Measurements from ENCODE around the gene FFAR2.
"Not testable (repeated sequence)": the region's sequence is repeated elsewhere in the genome, so short reads cannot be mapped to it uniquely, and the experiment has no call there.

FFAR2 gene

GRCh38 chr19:35457173-35457572 lies 9.1 kb downstream of the FFAR2 start:
- no peak for DNase-seq (ENCODE audit: low read depth, low spot score)
- H3K27ac ChIP-seq = no peak overlapping the region
- H3K9me3 ChIP-seq (ENCODE audit: low read depth, low read length) = no peaks in the 10 kb centered on the region
- TF ChIP-seq POLR2AphosphoS5 (IDR thresholded peaks at IDR 0.05; ENCODE audit: borderline replicate concordance, low read depth, low read length) (no peak), FOXP2 (optimal IDR thresholded peaks at IDR 0.05; ENCODE audit: control extremely low read depth, extremely low read length, insufficient read depth) (no peak), EZH2 (IDR thresholded peaks at IDR 0.05) (no peak)
- H3K9ac ChIP-seq (ENCODE audit: insufficient read length) = no peak overlapping the region
- no peaks in the 10 kb centered on the region for H3K36me3 ChIP-seq (ENCODE audit: insufficient read depth, low read length)
- no peak overlapping the region for H3K4me3 ChIP-seq

GRCh38 chr19:35458192-35458591 lies 10.1 kb downstream of the FFAR2 start:
- no peak for TF ChIP-seq POLR2AphosphoS5 (IDR thresholded peaks at IDR 0.05; ENCODE audit: borderline replicate concordance, low read depth, low read length)
- no peak for TF ChIP-seq FOXP2 (optimal IDR thresholded peaks at IDR 0.05; ENCODE audit: control extremely low read depth, extremely low read length, insufficient read depth)
- no peak for TF ChIP-seq EZH2 (IDR thresholded peaks at IDR 0.05)
- Histone ChIP-seq H3K9ac (ENCODE audit: insufficient read length) (no peak overlapping the region), H3K4me3 (no peak overlapping the region), H3K36me3 (ENCODE audit: insufficient read depth, low read length) (no peaks in the 10 kb centered on the region), H3K9me3 (ENCODE audit: low read depth, low read length) (no peaks in the 10 kb centered on the region), H3K27ac (no peak overlapping the region)
- DNase-seq (ENCODE audit: low read depth, low spot score) = no peak

- H3K27ac ChIP-seq = no peak overlapping the region
- no peak for TF ChIP-seq EZH2 (IDR thresholded peaks at IDR 0.05)
- TF ChIP-seq FOXP2 (optimal IDR thresholded peaks at IDR 0.05; ENCODE audit: control extremely low read depth, extremely low read length, insufficient read depth) = no peak
- no peak for TF ChIP-seq POLR2AphosphoS5 (IDR thresholded peaks at IDR 0.05; ENCODE audit: borderline replicate concordance, low read depth, low read length)
- no peaks in the 10 kb centered on the region for H3K9me3 ChIP-seq (ENCODE audit: low read depth, low read length)
- no peak overlapping the region for H3K4me3 ChIP-seq
- DNase-seq (ENCODE audit: low read depth, low spot score) = no peak
- no peak overlapping the region for H3K9ac ChIP-seq (ENCODE audit: insufficient read length)
- H3K36me3 ChIP-seq (ENCODE audit: insufficient read depth, low read length) = no peaks in the 10 kb centered on the region
Measured at GRCh38 chr19:35458731-35459391, 10.8 kb downstream of the FFAR2 start.

- Histone ChIP-seq H3K27ac (no peak overlapping the region), H3K4me3 (no peak overlapping the region), H3K36me3 (ENCODE audit: insufficient read depth, low read length) (no peaks in the 10 kb centered on the region), H3K9ac (ENCODE audit: insufficient read length) (no peak overlapping the region), H3K9me3 (ENCODE audit: low read depth, low read length) (no peaks in the 10 kb centered on the region)
- TF ChIP-seq EZH2 (IDR thresholded peaks at IDR 0.05) (no peak), FOXP2 (optimal IDR thresholded peaks at IDR 0.05; ENCODE audit: control extremely low read depth, extremely low read length, insufficient read depth) (no peak)
- no peak for DNase-seq (ENCODE audit: low read depth, low spot score)
Measured at GRCh38 chr19:35459414-35460082, 11.5 kb downstream of the FFAR2 start.

- Histone ChIP-seq H3K27ac (no peak overlapping the region), H3K36me3 (ENCODE audit: insufficient read depth, low read length) (no peaks in the 10 kb centered on the region), H3K9ac (ENCODE audit: insufficient read length) (no peak overlapping the region), H3K9me3 (ENCODE audit: low read depth, low read length) (no peaks in the 10 kb centered on the region), H3K4me3 (no peak overlapping the region)
- TF ChIP-seq EZH2 (IDR thresholded peaks at IDR 0.05) (no peak), POLR2AphosphoS5 (IDR thresholded peaks at IDR 0.05; ENCODE audit: borderline replicate concordance, low read depth, low read length) (no peak)
- DNase-seq (ENCODE audit: low read depth, low spot score) = no peak
Measured at GRCh38 chr19:35460608-35461007, 12.6 kb downstream of the FFAR2 start.

GRCh38 chr19:35461060-35461459 lies 13.0 kb downstream of the FFAR2 start:
- TF ChIP-seq POLR2AphosphoS5 (IDR thresholded peaks at IDR 0.05; ENCODE audit: borderline replicate concordance, low read depth, low read length) (no peak), FOXP2 (optimal IDR thresholded peaks at IDR 0.05; ENCODE audit: control extremely low read depth, extremely low read length, insufficient read depth) (no peak), EZH2 (IDR thresholded peaks at IDR 0.05) (no peak)
- no peak for DNase-seq (ENCODE audit: low read depth, low spot score)
- no peaks in the 10 kb centered on the region for H3K9me3 ChIP-seq (ENCODE audit: low read depth, low read length)
- no peak overlapping the region for H3K4me3 ChIP-seq
- H3K36me3 ChIP-seq (ENCODE audit: insufficient read depth, low read length) = no peaks in the 10 kb centered on the region
- H3K9ac ChIP-seq (ENCODE audit: insufficient read length) = no peak overlapping the region
- H3K27ac ChIP-seq = no peak overlapping the region

- H3K4me3 ChIP-seq; H3K9me3 ChIP-seq (ENCODE audit: low read depth, low read length); H3K27ac ChIP-seq: not testable (repeated sequence)
Measured at GRCh38 chr19:35461788-35462187, 13.7 kb downstream of the FFAR2 start.

GRCh38 chr19:35462476-35462953 lies 14.5 kb downstream of the FFAR2 start:
- Histone ChIP-seq H3K9me3 (ENCODE audit: low read depth, low read length) (no peaks in the 10 kb centered on the region), H3K27ac (no peak overlapping the region), H3K9ac (ENCODE audit: insufficient read length) (no peak overlapping the region), H3K4me3 (no peak overlapping the region), H3K36me3 (ENCODE audit: insufficient read depth, low read length) (no peaks in the 10 kb centered on the region)
- DNase-seq (ENCODE audit: low read depth, low spot score) = no peak
- TF ChIP-seq POLR2AphosphoS5 (IDR thresholded peaks at IDR 0.05; ENCODE audit: borderline replicate concordance, low read depth, low read length) (no peak), FOXP2 (optimal IDR thresholded peaks at IDR 0.05; ENCODE audit: control extremely low read depth, extremely low read length, insufficient read depth) (no peak), EZH2 (IDR thresholded peaks at IDR 0.05) (no peak)

More at GRCh38 chr19:35461788-35462187, 13.7 kb downstream of the FFAR2 start:
- H3K36me3 ChIP-seq (ENCODE audit: insufficient read depth, low read length); H3K9ac ChIP-seq (ENCODE audit: insufficient read length); DNase-seq (ENCODE audit: low read depth, low spot score): not testable (repeated sequence)

- not testable (repeated sequence) for H3K36me3 ChIP-seq (ENCODE audit: insufficient read depth, low read length); DNase-seq (ENCODE audit: low read depth, low spot score); H3K4me3 ChIP-seq; H3K9me3 ChIP-seq (ENCODE audit: low read depth, low read length); H3K27ac ChIP-seq; H3K9ac ChIP-seq (ENCODE audit: insufficient read length)
Measured at GRCh38 chr19:35462956-35463355, 14.9 kb downstream of the FFAR2 start.

All from SK-N-MC (cell line).